HepG2 (cell line): ENCODE results near the gene PACS2. TPM values are rescaled to one million over a fixed set of nuclear protein-coding genes. Genes with fewer than 3 reads are reported as not detected.
A peak's percentile ranks its signal among the peaks of the same experiment; 100 is the strongest.

Source experiments
- AGO2 ChIP-seq: fragments of 200-400 bp; formaldehyde crosslinking; optimal IDR thresholded peaks from 2 replicates; pipeline ENCODE3; 2017; ENCODE audit warnings: mild to moderate bottlenecking, low read depth, low read length, moderate library complexity
- ASH2L ChIP-seq: fragments of 300-600, 200-600 bp; sonication (generic); IDR thresholded peaks from 2 replicates; pipeline ENCODE4 v1.7.0; 2017; ENCODE audit warnings: low read depth, mild to moderate bottlenecking, moderate library complexity, mixed read lengths, low read length; ENCODE audit not compliant: insufficient read length
- ATF7-NPFF ChIP-seq: sonication (generic); formaldehyde crosslinking; IDR thresholded peaks from 2 replicates; pipeline ENCODE4 v1.8.1; 2023; ENCODE audit warnings: mild to moderate bottlenecking, low read depth, missing genetic modification reagents, moderate library complexity
- HDAC2 ChIP-seq: sonication (generic); formaldehyde crosslinking; IDR thresholded peaks from 2 replicates; pipeline ENCODE4 v1.4.0; 2020; ENCODE audit warnings: missing genetic modification reagents
- HIVEP1 ChIP-seq: sonication (generic); formaldehyde crosslinking; IDR thresholded peaks from 2 replicates; pipeline ENCODE4 v1.4.0; 2020; ENCODE audit warnings: mild to moderate bottlenecking, missing genetic modification reagents
- HNRNPLL ChIP-seq: fragments of 200-400 bp; formaldehyde crosslinking; IDR thresholded peaks from 2 replicates; pipeline ENCODE4 v1.6.1; 2017; ENCODE audit warnings: mild to moderate bottlenecking, low read depth, low read length; ENCODE audit not compliant: poor library complexity, severe bottlenecking
- HOXA5 ChIP-seq: sonication (generic); formaldehyde crosslinking; IDR thresholded peaks from 2 replicates; pipeline ENCODE4 v1.4.0; 2020; ENCODE audit warnings: missing genetic modification reagents
- NR2F6 ChIP-seq, 2 experiments: IDR thresholded peaks; 2 replicates each; pipeline ENCODE4 v1.6.1; 2016; ENCODE audit warnings: antibody characterized with exemption in 1 of 2, mild to moderate bottlenecking in 1 of 2
- PITX1 ChIP-seq: sonication (generic); formaldehyde crosslinking; IDR thresholded peaks from 2 replicates; pipeline ENCODE4 v1.5.1; 2020; ENCODE audit warnings: mild to moderate bottlenecking, missing genetic modification reagents
- REL ChIP-seq: sonication (generic); formaldehyde crosslinking; conservative IDR thresholded peaks from 2 replicates; pipeline ENCODE4 v1.8.0; 2022; ENCODE audit warnings: mild to moderate bottlenecking, missing genetic modification reagents, moderate library complexity
- SP2 ChIP-seq: sonication (generic); formaldehyde crosslinking; IDR thresholded peaks from 2 replicates; pipeline ENCODE4 v1.5.1; 2020; ENCODE audit warnings: mild to moderate bottlenecking, missing genetic modification reagents
- STAG1 ChIP-seq: sonication (generic); formaldehyde crosslinking; IDR thresholded peaks from 2 replicates; pipeline ENCODE4 v1.4.0; 2020; ENCODE audit warnings: missing genetic modification reagents
- YY1 ChIP-seq: IDR thresholded peaks from 2 replicates; pipeline ENCODE4 v1.6.1; 2011; ENCODE audit warnings: low read length, low read depth, moderate library complexity, mild to moderate bottlenecking; ENCODE audit not compliant: insufficient read depth, insufficient replicate concordance
- ZFY ChIP-seq: sonication (generic); formaldehyde crosslinking; IDR thresholded peaks from 2 replicates; pipeline ENCODE4 v1.4.0; 2020; ENCODE audit warnings: missing genetic modification reagents
- ZNF501 ChIP-seq: sonication (generic); formaldehyde crosslinking; IDR thresholded peaks from 2 replicates; pipeline ENCODE4 v1.5.1; 2020; ENCODE audit warnings: mild to moderate bottlenecking, moderate library complexity, missing genetic modification reagents
- ZNF768 ChIP-seq: sonication (generic); formaldehyde crosslinking; IDR thresholded peaks from 2 replicates; pipeline ENCODE4 v1.4.0; 2020; ENCODE audit warnings: missing genetic modification reagents
- ZNF777 ChIP-seq: sonication (generic); formaldehyde crosslinking; IDR thresholded peaks from 2 replicates; pipeline ENCODE4 v1.4.0; 2020; ENCODE audit warnings: missing genetic modification reagents
- polyA plus RNA-seq, 8 experiments: library from polyadenylated mRNA; depleted of rRNA in 3 of 8; stranded (reverse) in 7 of 8; unstranded in 1 of 8; fragments of >200 nt; fragmentation: Illumina TruSeq in 4 of 8; extraction: Trizol in 4 of 8; gene quantifications; 2 replicates each; pipeline versions ENCODE4 v1.2.1 to v1.2.3, GENCODE V29; 2011 to 2016; ENCODE audit warnings: low read depth in 4 of 8, missing spikeins in 1 of 8, mixed read lengths in 1 of 8; ENCODE audit not compliant: insufficient read depth in 1 of 8
- total RNA-seq, 5 experiments: library from RNA; depleted of rRNA; stranded (reverse); fragments of >200 nt; fragmentation: Illumina TruSeq; extraction: Trizol; gene quantifications; 2 replicates each; pipeline ENCODE4 v1.2.3, GENCODE V29; 2016; ENCODE audit warnings: low read depth in 1 of 5
- TF ChIP-seq, protein P1 (sequence below), 2 experiments: sonication (generic) in 1 of 2; formaldehyde crosslinking in 1 of 2; IDR thresholded peaks; 2 replicates each; pipeline versions ENCODE4 v1.6.1 to v1.9.0; 2014 to 2022; ENCODE audit warnings: antibody characterized with exemption in 1 of 2, borderline replicate concordance in 1 of 2, inconsistent platforms in 1 of 2, low read depth in 1 of 2, missing genetic modification reagents in 1 of 2
- TF ChIP-seq, protein P2 (sequence below): sonication (generic); formaldehyde crosslinking; IDR thresholded peaks from 2 replicates; pipeline ENCODE4 v1.5.0; 2020; ENCODE audit warnings: mild to moderate bottlenecking, missing genetic modification reagents, moderate library complexity
- TF ChIP-seq, protein P3 (sequence below): sonication (generic); formaldehyde crosslinking; IDR thresholded peaks from 2 replicates; pipeline ENCODE4 v1.4.0; 2020; ENCODE audit warnings: missing genetic modification reagents

PACS2 gene
- total and polyA plus RNA-seq, 2 of the 13 experiments (the other 11 are each of a cell fraction or from before 2014, with no cell fraction given), result 23.6 to 27.6 TPM

DNA sequence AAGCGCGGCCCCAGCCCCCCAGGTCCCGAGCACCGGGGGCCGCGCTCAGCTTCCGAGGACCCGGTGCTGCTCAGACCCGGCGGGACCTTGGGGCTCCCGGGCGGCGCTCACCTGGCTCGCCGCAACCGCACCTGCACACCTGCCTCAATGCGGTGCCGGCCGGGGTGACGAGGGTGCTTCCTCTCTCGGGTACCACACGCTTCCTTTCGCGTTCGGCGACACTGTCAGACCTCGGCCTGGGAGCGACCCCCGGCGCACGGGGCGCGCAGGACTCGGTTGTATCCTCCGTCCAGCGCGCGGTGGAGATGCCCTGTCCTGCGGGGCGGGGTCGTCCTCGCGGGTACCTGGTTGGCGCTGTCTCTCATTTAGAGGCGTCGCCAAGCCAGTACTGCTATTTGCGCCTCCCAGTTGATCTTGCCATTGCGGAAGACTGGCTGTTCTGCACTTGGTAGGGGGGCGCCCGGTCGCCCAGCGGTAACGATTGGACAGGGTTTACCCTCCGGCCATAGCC, 718 bp downstream of the PACS2 start (continued):
- TF ChIP-seq, protein P1, sequence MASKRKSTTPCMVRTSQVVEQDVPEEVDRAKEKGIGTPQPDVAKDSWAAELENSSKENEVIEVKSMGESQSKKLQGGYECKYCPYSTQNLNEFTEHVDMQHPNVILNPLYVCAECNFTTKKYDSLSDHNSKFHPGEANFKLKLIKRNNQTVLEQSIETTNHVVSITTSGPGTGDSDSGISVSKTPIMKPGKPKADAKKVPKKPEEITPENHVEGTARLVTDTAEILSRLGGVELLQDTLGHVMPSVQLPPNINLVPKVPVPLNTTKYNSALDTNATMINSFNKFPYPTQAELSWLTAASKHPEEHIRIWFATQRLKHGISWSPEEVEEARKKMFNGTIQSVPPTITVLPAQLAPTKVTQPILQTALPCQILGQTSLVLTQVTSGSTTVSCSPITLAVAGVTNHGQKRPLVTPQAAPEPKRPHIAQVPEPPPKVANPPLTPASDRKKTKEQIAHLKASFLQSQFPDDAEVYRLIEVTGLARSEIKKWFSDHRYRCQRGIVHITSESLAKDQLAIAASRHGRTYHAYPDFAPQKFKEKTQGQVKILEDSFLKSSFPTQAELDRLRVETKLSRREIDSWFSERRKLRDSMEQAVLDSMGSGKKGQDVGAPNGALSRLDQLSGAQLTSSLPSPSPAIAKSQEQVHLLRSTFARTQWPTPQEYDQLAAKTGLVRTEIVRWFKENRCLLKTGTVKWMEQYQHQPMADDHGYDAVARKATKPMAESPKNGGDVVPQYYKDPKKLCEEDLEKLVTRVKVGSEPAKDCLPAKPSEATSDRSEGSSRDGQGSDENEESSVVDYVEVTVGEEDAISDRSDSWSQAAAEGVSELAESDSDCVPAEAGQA (IDR thresholded peaks at IDR 0.05; ENCODE audit: low read depth), result no peak
- TF ChIP-seq, protein P1 (CRISPR knock-in tag; IDR thresholded peaks at IDR 0.05; ENCODE audit: borderline replicate concordance), result 0 out of 2 replicates have a peak, but pooled peaks have one; percentile 29
- TF ChIP-seq PITX1 (CRISPR knock-in tag) (peak; percentile 22; the same call in 1 of the 2 replicates), ASH2L (peak; percentile 20), HIVEP1 (CRISPR knock-in tag) (peak; percentile 48; the same call in 1 of the 2 replicates), ATF7-NPFF (CRISPR knock-in tag) (no peak), AGO2 (peak; percentile 11), ZFY (CRISPR knock-in tag) (peak; percentile 12; the same call in 1 of the 2 replicates), HOXA5 (CRISPR knock-in tag) (0 out of 2 replicates have a peak, but pooled peaks have one; percentile 23), ZNF501 (peak; percentile 44; the same call in 1 of the 2 replicates), REL (CRISPR knock-in tag) (no peak), YY1 (no peak), ZNF768 (CRISPR knock-in tag) (peak; percentile 44; the same call in 1 of the 2 replicates), HDAC2 (CRISPR knock-in tag) (0 out of 2 replicates have a peak, but pooled peaks have one; percentile 28), STAG1 (CRISPR knock-in tag) (0 out of 2 replicates have a peak, but pooled peaks have one; percentile 9), ZNF777 (CRISPR knock-in tag) (peak; percentile 58; the same call in 1 of the 2 replicates), NR2F6 (IDR thresholded peaks at IDR 0.05) (no peak), NR2F6 (CRISPR knock-in tag; IDR thresholded peaks at IDR 0.05) (no peak), SP2 (CRISPR knock-in tag) (no peak), HNRNPLL (peak; percentile 38)
- TF ChIP-seq, protein P2, sequence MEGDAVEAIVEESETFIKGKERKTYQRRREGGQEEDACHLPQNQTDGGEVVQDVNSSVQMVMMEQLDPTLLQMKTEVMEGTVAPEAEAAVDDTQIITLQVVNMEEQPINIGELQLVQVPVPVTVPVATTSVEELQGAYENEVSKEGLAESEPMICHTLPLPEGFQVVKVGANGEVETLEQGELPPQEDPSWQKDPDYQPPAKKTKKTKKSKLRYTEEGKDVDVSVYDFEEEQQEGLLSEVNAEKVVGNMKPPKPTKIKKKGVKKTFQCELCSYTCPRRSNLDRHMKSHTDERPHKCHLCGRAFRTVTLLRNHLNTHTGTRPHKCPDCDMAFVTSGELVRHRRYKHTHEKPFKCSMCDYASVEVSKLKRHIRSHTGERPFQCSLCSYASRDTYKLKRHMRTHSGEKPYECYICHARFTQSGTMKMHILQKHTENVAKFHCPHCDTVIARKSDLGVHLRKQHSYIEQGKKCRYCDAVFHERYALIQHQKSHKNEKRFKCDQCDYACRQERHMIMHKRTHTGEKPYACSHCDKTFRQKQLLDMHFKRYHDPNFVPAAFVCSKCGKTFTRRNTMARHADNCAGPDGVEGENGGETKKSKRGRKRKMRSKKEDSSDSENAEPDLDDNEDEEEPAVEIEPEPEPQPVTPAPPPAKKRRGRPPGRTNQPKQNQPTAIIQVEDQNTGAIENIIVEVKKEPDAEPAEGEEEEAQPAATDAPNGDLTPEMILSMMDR, result peak; percentile 45
- TF ChIP-seq, protein P3, sequence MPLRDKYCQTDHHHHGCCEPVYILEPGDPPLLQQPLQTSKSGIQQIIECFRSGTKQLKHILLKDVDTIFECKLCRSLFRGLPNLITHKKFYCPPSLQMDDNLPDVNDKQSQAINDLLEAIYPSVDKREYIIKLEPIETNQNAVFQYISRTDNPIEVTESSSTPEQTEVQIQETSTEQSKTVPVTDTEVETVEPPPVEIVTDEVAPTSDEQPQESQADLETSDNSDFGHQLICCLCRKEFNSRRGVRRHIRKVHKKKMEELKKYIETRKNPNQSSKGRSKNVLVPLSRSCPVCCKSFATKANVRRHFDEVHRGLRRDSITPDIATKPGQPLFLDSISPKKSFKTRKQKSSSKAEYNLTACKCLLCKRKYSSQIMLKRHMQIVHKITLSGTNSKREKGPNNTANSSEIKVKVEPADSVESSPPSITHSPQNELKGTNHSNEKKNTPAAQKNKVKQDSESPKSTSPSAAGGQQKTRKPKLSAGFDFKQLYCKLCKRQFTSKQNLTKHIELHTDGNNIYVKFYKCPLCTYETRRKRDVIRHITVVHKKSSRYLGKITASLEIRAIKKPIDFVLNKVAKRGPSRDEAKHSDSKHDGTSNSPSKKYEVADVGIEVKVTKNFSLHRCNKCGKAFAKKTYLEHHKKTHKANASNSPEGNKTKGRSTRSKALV (CRISPR knock-in tag), result peak; percentile 93
